NCI-H1417 (cell line): ENCODE data around the gene NTRK2.

Experiments used
- DNase-seq, 3 experiments: peaks; one replicate each; lab custom pipeline; 2025; lab: John Stamatoyannopoulos, UW

NTRK2 gene

GRCh38 chr9:84851935-84852585 lies 182.5 kb downstream of the NTRK2 start:
- peak; percentile 19 to 95 (median 80) for DNase-seq

GRCh38 chr9:84852617-84853301 lies 183.2 kb downstream of the NTRK2 start:
- no peak for DNase-seq

- no peak for DNase-seq
Observed at GRCh38 chr9:84856181-84856632, 186.7 kb downstream of the NTRK2 start.

GRCh38 chr9:84857211-84857610 lies 187.7 kb downstream of the NTRK2 start:
- no peak for DNase-seq

- no peak for DNase-seq
Observed at GRCh38 chr9:84858364-84858763, 188.8 kb downstream of the NTRK2 start.

- DNase-seq: no peak
Observed at GRCh38 chr9:84860249-84861115, 191.0 kb downstream of the NTRK2 start.

- no peak for DNase-seq
Observed at GRCh38 chr9:84861455-84861854, 191.9 kb downstream of the NTRK2 start.

- DNase-seq: no peak
Observed at GRCh38 chr9:84862308-84862707, 192.8 kb downstream of the NTRK2 start.

- DNase-seq: no peak
Observed at GRCh38 chr9:84862810-84863287, 193.3 kb downstream of the NTRK2 start.

GRCh38 chr9:84863372-84863771 lies 193.8 kb downstream of the NTRK2 start:
- no peak for DNase-seq

- no peak for DNase-seq
Observed at GRCh38 chr9:84866396-84867175, 197.1 kb downstream of the NTRK2 start.

- DNase-seq: no peak
Observed at GRCh38 chr9:84867186-84867585, 197.7 kb downstream of the NTRK2 start.

GRCh38 chr9:84869091-84869490 lies 199.6 kb downstream of the NTRK2 start:
- DNase-seq: no peak

- no peak for DNase-seq
Observed at GRCh38 chr9:84871983-84872382, 202.5 kb downstream of the NTRK2 start.

GRCh38 chr9:84874022-84874421 lies 204.5 kb downstream of the NTRK2 start:
- peak in 2 of 3 experiments; percentile 17 to 73 for DNase-seq

- DNase-seq: no peak
Observed at GRCh38 chr9:84874596-84874995, 205.1 kb downstream of the NTRK2 start.

GRCh38 chr9:84875193-84875592 lies 205.7 kb downstream of the NTRK2 start:
- DNase-seq: no peak

- DNase-seq: no peak
Observed at GRCh38 chr9:84879631-84880030, 210.1 kb downstream of the NTRK2 start.

GRCh38 chr9:84880835-84881234 lies 211.3 kb downstream of the NTRK2 start:
- no peak for DNase-seq

- DNase-seq: no peak
Observed at GRCh38 chr9:84886866-84887265, 217.3 kb downstream of the NTRK2 start.

GRCh38 chr9:84891924-84892323 lies 222.4 kb downstream of the NTRK2 start:
- DNase-seq: no peak
